HG03135 (cell line): ENCODE data around the gene C1QTNF9B.
"Not testable (repeated sequence)": the region's sequence is repeated elsewhere in the genome, so short reads cannot be mapped to it uniquely, and the experiment has no call there.

Source experiments
- ATAC-seq: cut with Tn5 transposase; IDR thresholded peaks from one replicate; pipeline ENCODE4 v1.9.1; 2021; ENCODE audit warnings: mild to moderate bottlenecking, moderate library complexity; ENCODE audit not compliant: unreplicated experiment

C1QTNF9B gene

DNA sequence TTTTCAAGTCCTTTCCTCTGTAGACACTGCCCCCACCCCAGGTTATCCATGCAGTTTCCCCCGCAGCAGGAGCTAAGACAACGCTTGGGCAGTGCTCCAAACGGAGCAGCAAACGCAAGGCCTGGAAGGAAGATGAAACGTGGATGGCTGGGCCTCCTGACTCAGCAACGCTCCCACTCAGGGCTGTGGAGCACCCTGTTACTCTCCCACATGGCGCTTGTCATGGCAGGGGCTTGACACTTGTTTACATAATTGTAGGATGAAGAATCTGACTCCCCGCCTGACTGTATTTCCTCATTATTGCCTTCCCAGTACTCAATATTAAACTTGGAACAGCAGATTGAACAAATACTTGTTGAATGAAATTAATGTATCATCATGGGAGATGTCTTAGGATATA, 799 bp upstream of the C1QTNF9B start:
- no peak for ATAC-seq

DNA sequence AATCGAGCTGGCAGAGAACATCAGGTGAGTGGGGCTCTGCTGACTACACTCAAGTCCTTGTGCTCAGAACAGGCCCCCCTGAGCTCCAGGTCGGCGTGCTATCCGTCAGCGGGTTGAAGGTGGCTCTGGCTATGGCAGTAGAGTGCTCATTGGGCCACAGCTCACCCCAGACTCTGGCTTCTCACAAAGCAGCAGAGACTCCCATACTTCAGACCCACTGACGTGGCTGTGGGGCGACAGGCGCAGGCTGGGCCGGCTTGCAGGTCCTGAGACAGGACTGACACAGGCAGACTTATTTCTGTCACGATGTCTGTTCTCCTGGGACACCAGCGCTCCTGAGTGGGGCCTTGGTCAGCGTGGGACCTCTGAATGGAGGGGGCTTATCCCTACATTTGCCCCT, 2.6 kb downstream of the C1QTNF9B start:
- ATAC-seq, result not testable (repeated sequence)

DNA sequence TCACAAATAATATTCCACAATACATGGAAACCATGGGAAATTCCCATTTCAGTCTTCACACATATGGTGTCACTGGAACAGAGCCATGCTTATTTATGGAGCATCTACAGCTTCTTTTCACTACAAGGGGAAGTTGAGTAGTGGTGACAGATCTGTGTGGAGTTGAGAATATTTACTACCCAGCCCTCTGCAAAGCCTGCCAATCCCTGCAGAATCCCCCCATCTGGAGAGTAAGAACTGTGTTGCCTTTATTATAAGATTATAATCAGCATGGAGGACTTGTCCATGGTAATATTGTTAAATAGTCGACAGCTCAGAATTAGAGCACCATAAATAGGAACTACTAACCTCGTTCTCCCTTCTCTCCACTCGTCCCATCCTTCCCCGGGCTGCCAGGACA, 3.5 kb downstream of the C1QTNF9B start:
- not testable (repeated sequence) for ATAC-seq

DNA sequence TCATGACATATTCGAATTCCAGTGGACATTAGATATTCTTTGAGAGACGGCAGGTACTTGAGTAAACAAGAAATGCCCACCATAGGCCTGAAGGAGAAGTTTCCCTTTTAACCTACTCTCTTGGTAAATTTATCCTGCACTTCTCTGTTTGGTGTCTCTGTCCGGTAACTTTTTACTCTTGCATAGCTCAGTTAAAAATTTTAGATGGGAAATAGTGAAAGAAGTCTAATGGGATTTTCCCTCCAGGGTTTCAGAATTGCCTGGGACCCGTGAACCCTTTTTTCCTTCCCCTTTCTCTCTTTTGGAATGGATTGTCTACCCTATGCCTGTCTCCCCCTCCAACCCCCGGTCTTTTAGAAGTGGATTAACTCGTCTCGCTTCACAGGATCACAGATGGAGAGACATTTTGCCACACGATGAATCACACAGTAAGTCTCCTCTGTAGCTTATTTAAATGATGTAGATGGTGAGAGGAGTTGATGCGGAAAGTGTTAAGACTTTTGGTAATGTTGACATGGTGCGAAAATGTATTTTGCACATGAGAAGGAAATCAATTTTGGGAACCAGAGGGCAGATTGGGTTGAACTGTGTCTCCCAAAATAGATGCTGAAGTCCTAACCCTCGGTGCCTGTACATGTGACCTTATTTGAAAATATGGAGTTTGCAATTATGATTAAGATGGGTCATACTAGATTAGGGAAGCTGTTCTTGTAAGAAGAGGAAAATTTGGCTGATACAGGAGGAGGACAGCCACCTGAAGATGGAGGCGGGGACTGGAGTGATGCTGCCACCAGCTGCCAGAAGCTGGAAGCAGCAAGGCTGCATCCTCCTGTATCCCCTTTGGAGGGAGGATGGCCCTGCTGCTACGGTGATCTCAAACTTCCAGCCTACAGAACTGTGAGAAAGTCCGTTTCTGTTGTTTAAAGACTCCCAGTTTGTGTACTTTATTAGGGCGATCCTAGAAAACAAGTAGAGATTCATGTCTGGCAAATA, 7.4 kb downstream of the C1QTNF9B start:
- peak; percentile 1 for ATAC-seq

DNA sequence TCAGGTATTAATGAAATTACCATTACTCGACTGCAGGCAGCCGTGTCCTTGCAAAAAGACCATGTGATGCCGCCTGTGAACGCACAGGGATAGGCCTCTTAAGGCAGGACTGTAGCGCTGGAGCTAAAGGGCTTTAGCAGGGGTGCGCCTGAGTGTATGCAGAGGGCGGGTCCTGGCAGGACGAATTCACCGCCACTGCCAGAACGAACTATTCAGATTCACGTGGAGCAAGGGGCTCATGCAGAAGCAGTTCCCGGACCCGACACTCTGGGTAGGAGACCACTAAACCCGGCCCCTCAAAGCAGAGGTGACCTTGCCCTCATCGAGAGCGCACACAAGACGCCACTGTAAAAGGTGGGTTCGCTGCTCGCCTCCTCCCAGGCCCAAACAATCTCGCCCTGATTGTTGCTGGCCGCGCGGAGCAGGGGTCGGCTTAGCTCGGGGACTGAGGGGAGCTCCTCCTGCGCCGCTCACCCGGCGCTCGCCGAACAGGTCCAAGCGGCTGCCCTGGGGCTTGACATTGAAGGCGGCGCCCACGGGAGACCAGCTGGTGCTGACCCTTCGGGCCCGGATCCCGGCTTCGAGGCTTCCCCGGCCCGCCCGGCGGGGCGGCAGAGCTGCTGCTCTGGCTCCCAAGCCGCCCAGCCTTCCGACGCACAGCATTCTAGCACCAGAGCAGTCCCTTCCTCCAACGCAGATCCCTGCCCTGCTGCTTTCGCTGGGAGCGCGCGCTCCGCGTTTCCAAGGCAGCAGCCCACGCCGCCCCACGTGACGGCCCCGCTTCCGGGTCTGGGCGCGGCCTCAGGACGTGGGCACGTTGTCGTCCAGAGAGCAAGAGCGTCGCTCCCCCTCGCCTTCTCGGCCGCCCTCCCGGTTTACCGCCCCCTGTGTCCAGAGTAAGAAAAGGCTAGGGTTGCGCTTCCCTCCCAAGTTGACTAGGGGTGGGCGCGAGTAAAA, 8.4 kb downstream of the C1QTNF9B start, which contains the start of gene MIPEP:
Gene MIPEP (minus strand): TSS at position 743 of the 957 bp plus-strand sequence. CDS start 80 bp downstream, at position 663.
- peak; percentile 95 for ATAC-seq

DNA sequence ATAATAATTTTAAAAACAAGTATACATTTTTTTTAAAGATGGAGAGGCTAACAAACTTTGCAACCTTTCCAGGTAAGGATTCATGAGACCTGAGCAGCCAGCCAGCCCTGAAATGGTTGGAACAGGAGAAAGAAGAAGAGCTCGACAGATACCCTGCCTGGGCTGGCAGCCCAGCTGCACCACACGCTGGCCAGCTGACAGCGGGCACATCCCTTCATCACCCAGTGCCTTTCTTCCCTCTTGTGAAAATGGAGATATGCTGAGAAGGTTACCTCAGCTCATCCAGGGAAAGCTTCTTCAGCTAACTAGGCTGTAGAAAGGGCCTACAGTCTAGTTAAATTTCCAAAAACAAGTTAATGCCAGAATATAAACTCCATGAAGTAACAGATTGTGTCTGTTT, 12.9 kb downstream of the C1QTNF9B start:
- not testable (repeated sequence) for ATAC-seq

DNA sequence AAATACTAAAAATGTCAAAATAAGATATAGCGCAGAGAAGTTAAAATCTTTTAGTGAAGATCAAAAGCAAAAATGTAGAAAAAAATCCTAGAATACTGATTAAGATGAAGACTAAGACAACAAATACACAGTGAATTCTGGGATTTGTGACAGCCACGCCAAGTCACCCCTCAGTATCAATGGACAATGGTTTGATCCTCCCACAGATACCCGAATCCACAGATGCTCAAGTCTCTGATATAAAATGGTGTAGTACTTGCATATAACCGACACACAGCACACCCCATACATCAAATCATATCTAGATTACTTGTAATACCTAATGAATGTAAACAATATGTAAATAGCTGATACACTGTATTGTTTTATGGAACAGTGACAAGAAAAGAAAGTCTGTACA, 14.0 kb downstream of the C1QTNF9B start:
- ATAC-seq, result no peak

DNA sequence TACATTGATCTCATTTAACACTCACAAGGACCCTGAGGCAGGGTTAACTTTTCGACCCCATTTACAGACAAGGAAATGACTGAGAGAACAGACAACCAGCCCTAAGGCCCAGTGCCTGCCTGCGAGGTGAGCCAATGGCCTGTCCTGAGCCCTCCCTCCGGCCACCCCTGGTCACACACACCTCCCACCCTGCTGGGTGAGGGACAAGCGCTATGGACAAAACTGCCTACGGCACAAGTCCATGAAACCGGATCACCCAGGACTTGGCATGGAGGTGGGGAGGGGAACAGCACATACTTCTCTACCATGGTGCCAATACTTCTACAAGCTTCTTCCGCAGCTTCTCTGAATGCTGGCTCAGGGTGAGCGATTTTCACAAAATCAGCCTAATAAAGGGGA, 15.9 kb downstream of the C1QTNF9B start:
- ATAC-seq, result not testable (repeated sequence)

DNA sequence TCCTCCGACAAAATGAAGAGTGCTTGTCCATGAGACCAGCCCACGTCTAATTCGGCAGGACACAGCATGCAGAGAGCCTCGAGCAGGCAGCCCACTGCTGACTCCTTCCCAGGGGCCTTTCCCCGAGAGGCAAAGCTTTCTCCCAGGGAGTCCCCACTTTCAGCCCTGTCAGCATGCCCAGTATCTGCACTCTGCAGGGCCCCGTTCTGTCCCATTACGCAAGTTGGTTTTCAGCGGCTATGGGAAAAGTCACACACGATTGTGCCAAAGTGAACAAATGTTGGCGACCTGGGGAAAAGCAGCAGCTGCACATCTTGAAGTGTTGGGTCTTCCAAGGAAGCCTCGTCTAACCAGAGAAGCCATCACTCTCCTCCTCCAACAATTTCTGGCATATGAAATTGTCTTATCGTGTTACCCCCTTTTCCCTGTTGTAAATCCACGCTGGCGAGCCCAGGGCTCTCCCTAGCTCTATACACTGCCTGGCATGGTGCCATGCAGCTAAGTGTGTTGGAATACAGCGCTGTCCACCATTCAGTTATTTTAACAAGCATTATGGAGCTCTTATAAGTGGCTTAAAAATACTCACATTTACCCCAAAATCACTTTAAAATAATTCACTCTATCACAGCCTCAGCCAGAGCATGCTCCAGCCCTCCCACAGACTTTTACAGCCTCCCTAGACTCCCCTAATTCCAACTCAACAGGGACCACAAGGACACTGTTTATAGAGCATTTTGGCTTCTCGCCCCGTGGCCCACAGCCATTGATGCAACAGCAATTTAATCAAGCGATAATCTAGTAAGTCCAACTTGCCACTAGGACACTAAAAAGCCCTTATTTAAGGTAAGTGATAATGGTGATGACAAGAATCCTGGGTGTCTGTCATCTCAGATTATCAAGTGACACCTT, 16.6 kb downstream of the C1QTNF9B start:
- not testable (repeated sequence) for ATAC-seq

DNA sequence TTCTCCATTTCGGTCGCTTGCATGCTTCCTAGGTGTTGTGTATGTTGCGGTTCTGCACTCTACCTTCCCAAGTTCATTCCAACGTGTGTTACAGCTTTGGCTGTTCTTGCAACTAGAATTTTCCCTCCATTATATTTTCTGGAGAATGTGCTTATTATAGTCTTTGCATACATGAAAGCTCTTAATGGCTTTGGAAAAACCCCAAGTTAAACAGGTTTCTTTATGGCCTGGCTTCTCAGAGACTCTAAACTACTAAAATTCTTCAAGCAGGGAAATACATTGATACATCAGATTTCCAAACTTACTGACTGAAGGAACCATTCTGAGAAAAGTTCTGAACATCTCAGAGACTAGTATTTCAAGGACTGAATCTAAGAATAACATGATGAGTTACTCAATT, 20.0 kb downstream of the C1QTNF9B start:
- ATAC-seq, result no peak

DNA sequence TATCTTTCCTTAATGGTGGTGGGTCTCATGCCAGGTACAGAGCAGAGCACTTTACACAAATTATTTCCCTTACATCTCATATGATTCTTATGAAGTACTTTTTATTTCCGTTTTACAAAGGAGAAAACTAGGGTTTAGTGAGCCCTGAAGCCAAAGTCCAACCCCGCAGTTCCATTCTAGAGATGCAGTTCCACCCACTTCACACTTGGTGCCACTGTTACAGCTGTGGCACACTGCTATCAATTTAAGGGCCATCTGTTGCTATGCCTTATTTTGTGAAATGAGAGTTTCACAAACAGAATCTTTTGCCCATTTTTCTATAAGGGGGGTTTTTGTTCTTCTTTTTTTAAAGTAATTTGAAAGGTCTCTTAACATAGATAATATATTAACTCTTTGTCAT, 21.0 kb downstream of the C1QTNF9B start:
- no peak for ATAC-seq

DNA sequence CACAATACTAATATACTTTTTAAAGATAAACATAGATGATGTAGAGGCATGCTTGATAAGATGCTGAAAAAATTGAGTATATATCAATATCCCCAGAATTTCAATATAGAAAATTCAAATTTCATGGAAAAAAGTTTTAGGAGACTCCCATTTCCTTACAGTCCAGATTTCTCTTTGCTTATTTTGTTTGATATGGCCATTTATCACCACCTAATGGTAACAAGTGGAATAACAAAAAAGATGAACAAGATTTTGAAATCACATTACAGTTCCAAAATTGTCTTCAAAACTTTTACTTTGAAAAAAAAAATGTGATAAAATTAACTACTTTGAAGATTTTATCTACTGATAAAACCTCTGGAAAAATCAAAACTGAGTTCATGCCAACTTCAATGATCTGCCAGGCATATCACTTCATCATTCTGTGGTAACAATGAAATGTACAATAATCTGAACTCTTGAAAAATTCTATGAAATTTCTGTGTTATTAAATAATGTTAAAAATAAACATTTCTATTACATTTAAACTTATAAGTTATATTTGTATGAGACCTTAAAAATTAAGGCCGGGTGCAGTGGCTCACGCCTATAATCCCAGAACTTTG, 25.6 kb downstream of the C1QTNF9B start:
- ATAC-seq, result no peak

DNA sequence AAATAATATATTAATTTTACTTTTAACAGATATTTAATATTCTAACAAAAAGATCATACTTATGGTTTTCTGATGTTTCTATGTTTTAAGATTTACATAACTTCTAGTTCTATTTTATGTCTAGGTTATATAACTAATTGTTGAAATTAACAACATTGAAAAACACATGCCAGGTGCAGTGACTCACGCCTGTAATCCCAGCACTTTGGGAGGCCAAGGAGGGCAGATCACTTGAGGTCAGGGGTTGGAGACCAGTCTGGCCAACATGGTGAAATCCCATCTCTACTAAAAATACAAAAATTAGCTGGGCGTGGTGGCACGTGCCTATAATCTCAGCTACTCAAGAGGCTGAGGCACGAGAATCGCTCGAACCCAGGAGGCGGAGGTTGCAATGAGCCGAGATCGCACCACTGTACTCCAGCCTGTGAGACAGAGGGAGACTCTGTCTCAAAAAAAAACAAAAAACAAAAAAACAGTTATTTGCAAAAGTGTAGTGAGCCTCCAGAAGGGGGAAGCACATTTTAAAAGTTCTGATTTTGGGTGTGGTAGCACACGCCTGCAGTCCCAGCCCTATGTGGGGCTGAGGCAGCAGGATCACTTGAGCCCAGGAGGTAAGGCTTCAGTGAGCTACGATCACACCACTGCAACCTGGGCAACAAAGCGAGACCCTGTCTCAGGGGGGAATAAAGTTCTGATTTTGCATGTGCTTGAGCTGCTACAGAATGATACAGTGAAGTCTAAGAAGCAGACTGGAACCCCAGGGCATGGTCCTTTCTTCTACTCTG, 26.8 kb downstream of the C1QTNF9B start:
- ATAC-seq, result no peak

DNA sequence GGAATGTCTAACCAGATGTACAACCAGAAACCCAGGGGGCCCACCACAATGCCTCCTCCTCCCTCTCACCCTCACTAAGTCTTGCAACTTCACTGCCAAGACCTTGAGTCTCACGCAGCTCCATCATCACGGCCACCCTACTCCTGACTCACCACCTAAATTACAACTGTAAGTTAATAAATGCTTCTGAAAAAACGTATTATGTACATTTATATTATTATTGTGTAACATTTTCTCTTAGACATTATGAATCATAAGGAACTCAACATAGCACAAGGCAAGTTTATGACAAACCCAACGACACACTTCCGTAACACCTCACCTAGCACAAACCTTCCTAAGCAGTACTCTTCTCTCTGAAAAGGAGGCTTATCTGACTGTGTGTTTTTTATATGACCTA, 28.8 kb downstream of the C1QTNF9B start:
- no peak for ATAC-seq

DNA sequence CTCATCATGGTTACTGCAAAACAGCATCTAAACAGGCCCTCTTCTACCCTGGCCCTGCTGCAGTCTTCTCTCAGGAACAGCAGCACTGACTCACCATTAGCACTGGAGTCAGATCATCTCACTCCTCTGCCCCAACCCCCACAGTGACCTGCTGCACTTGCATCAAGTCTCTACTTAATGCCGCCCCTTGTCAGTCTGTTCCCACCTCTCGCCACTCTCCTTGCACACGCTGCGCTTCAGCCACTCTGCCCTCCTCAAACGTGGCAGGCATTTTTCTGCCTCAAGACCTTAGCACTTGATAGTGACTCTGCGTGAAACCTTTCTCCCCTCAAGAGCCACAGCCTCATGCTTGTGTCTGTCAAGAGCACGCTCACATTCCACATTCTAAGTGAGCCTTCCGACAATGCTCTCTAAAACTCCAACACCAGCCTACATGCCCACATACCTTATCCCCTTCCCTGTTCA, 30.2 kb downstream of the C1QTNF9B start:
- ATAC-seq, result no peak

DNA sequence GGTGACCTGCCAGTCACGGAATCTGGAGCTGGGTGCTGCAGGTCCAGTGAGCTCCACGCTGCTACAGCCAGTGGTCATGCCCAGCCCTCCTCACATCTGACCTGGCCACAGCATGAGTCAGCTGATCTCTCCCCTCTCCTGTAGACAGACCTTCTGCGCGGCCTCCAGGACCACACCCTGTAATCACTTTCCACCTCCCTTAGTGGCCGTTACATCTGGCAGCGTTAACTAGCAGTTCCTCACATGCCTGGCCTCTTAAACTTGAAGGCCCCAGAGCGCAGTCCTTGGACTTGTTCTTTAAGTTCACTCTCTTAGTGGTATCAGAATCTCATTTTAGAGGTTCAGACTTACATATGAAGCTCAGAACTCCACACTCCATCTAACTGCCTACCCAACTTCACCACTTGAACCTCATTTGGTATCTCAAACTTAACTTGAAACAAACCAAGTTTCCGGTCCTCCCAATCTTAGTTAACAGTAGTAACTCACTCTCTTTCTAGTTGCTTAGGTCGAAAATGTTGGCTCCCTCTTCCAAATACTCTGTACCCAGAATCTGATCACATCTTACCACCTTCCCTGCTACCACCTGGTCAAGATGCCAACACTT, 30.8 kb downstream of the C1QTNF9B start:
- ATAC-seq, result no peak

DNA sequence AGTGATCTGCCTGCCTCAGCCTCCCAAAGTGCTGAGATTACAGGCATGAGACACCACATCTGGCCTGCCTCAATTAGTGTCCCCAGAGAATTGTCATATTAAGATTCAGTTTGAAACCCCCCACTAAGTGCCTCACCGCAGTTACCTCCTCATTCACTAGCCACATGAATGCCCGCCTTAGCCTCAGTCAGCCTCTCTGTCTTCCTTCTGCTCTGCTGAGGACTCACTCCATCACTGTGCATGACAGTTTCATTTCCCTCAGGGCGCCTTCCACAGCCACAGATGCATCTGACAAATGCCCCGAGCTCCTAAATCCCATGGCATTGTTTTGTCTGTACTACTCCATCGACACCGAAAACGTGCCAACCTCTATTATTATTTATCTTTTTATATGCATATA, 31.4 kb downstream of the C1QTNF9B start:
- ATAC-seq, result no peak

DNA sequence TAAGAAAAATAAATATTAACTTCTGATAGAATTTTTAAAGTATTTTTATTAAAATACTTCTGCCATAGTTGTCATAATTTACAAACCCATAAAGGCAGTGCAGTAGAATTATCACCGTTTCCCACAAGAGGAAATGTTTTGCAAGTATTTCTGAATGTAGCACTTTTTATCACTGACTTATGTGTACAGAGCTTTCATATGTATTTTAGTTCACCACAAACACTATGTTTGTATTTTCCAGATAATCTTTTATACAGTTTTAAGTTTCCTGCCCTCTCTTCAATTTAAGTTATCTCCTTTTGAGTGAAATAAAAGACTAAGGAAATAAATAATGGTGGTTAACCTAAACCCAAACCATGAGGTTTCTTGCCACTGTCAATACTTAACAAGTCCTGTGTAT, 32.3 kb downstream of the C1QTNF9B start:
- no peak for ATAC-seq

DNA sequence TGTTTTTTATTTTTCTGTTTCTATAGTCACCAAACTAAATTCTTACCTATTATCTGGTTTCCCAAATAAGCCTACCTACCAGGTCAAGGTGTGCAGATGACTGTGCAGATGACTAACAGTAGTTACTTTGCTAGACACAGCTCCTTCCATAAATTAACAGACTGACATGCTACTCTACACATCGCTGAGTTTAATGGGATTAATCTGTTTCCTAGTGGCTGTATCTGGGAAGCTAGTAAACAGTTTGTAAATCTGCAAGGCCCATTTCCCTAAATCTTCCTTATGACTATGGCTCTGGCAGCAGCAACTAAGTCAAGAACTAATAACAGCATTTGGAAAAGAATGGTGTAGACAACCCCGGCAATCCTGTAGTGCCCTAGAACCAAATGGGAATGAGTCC, 36.0 kb downstream of the C1QTNF9B start:
- ATAC-seq, result no peak
